Measurements from ENCODE around the gene GALNT18.

DNA sequence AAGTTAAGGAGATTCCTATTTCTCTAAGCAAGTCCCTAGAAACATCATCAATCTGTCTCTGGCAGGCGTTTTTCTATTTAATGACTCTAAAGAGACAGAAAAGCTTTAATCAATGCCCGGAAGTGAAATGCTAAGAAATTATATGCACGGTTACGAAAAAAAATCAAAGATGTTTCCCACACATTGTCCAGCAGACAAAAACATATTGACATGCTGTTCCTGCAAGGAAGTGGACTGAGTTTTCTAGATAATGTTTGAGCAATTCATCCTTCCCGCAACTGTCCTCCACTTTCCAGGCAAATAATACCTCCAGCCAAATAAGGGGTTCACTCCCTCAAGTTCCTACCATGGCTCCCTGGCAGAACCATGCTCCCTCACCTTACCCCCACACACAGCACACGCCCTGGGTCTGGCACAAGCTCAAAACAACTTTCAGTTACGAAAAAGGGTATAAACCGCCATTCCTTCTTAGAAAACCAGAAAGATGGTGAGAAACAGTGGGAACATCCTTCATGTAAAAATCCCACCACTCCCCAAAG is 29.6 kb downstream of the GALNT18 start:
- no peak for TF ChIP-seq EZH2 (IDR thresholded peaks at IDR 0.05; ENCODE audit: low read depth)
- no peak for TF ChIP-seq CTCF (conservative IDR thresholded peaks at IDR 0.05)
